Measurements from ENCODE around the gene ANP32B. TPM values are rescaled to one million over a fixed set of nuclear protein-coding genes. Genes with fewer than 3 reads are reported as not detected.

ANP32B gene
- total and polyA plus RNA-seq, 2 experiments from 2014 or later: 15.4 to 64.3 TPM

DNA sequence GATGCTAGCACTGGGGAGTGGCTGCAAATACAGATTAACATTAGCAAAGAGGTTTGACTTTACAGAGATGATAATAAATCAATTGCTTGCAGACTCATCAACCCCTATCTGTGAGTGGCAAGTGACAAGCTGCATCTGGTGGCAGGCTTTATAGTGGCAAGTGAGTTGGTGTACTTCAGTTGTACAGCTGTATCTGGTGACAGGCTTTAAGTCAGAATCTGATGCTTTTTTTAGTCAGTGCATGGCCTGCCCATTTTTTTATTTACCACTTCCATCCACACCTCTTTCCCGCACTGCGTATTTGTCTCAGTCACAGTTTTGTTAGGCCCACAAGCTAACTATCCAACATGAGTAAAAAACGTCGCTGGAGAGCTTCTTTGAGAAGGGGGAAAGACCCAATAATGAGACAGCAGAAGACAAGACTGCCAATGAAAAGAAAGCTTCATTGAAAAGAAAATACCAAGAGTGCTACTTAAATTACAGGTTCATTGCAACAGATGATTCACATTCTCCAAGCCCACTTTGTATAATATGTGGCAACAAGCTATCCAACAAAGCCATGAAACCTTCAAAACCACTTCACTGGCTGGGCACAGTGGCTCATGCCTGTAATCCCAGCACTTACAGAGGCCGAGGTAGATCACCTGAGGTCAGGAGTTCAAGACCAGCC lies 23.1 kb downstream of the ANP32B start:
- H3K9me2 ChIP-seq (replicated peaks; ENCODE audit: insufficient read depth): no peaks in the 10 kb centered on the region
- H3K27ac ChIP-seq: no peak overlapping the region
- H3K4me3 ChIP-seq: no peak overlapping the region
- no peaks in the 10 kb centered on the region for H3K4me1 ChIP-seq (ENCODE audit: insufficient read depth)
- no peaks in the 10 kb centered on the region for H3K9me3 ChIP-seq (ENCODE audit: low read depth)
- H2AFZ ChIP-seq: no peak overlapping the region
- peaks cover 34% of the 10 kb centered on the region for H3K79me2 ChIP-seq
- no peak for DNase-seq (ENCODE audit: low spot score)
- TF ChIP-seq, protein P1, sequence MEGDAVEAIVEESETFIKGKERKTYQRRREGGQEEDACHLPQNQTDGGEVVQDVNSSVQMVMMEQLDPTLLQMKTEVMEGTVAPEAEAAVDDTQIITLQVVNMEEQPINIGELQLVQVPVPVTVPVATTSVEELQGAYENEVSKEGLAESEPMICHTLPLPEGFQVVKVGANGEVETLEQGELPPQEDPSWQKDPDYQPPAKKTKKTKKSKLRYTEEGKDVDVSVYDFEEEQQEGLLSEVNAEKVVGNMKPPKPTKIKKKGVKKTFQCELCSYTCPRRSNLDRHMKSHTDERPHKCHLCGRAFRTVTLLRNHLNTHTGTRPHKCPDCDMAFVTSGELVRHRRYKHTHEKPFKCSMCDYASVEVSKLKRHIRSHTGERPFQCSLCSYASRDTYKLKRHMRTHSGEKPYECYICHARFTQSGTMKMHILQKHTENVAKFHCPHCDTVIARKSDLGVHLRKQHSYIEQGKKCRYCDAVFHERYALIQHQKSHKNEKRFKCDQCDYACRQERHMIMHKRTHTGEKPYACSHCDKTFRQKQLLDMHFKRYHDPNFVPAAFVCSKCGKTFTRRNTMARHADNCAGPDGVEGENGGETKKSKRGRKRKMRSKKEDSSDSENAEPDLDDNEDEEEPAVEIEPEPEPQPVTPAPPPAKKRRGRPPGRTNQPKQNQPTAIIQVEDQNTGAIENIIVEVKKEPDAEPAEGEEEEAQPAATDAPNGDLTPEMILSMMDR (IDR thresholded peaks at IDR 0.05; ENCODE audit: poor library complexity): no peak
- TF ChIP-seq EZH2 (IDR thresholded peaks at IDR 0.05; ENCODE audit: borderline replicate concordance) (no peak), EZH2phosphoT487 (IDR thresholded peaks at IDR 0.05; ENCODE audit: low read depth, severe bottlenecking, unreplicated experiment) (no peak)
- 96% methylated on average over 5 of the region's 5 CpGs for WGBS (ENCODE audit: low lambda C conversion rate, missing lambda C conversion rate)
- H3K4me2 ChIP-seq: no peak overlapping the region
- H4K20me1 ChIP-seq (ENCODE audit: insufficient read depth, poor library complexity, severe bottlenecking): peaks cover 4% of the 10 kb centered on the region
- H3K27me3 ChIP-seq: no peaks in the 10 kb centered on the region
- H3K36me3 ChIP-seq (replicated peaks; ENCODE audit: insufficient read depth, low read depth): no peaks in the 10 kb centered on the region

DNA sequence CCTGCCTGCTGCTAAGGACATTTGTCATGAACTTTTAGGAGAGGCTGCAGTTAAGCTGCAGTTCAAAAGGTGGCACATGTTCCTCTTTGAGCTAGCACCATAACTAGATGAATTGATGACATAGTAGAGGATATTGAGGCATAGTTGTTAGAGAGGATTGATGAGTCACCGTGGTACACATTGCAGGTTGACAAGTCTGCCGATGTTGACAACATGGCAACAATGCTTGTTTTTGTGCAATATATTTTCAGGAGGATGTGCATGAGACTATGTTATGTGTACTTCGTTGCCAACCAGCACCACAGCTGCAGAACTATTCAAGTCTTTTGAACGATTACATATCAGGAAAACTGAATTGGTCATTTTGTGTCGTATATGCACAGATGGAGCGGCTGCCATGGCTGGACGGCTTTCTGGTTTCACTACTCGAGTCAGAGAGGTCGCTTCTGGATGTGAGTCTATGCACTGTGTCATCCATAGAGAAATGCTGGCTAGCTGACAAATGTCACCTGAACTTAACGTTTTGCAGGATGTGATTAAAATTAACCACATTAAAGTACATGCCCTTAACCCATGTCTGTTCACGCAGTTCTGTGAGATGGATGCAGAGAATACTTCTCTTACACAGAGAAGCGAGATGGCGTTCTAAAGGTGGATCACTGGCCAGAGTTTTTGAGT lies 24.2 kb downstream of the ANP32B start:
- WGBS (ENCODE audit: low lambda C conversion rate, missing lambda C conversion rate): 91% methylated on average over 13 of the region's 13 CpGs
- Histone ChIP-seq H4K20me1 (ENCODE audit: insufficient read depth, poor library complexity, severe bottlenecking) (peaks cover 4% of the 10 kb centered on the region), H3K4me1 (ENCODE audit: insufficient read depth) (no peaks in the 10 kb centered on the region), H3K4me2 (no peak overlapping the region), H3K27ac (no peak overlapping the region), H3K9me2 (replicated peaks; ENCODE audit: insufficient read depth) (no peaks in the 10 kb centered on the region), H3K4me3 (no peak overlapping the region), H3K79me2 (peaks cover 24% of the 10 kb centered on the region), H3K36me3 (replicated peaks; ENCODE audit: insufficient read depth, low read depth) (no peaks in the 10 kb centered on the region), H3K27me3 (no peaks in the 10 kb centered on the region), H3K9me3 (ENCODE audit: low read depth) (no peaks in the 10 kb centered on the region), H2AFZ (no peak overlapping the region)
- TF ChIP-seq EZH2 (IDR thresholded peaks at IDR 0.05; ENCODE audit: borderline replicate concordance) (no peak), EZH2phosphoT487 (IDR thresholded peaks at IDR 0.05; ENCODE audit: low read depth, severe bottlenecking, unreplicated experiment) (no peak)
- TF ChIP-seq, protein P1 (IDR thresholded peaks at IDR 0.05; ENCODE audit: poor library complexity): no peak
- DNase-seq (ENCODE audit: low spot score): no peak

DNA sequence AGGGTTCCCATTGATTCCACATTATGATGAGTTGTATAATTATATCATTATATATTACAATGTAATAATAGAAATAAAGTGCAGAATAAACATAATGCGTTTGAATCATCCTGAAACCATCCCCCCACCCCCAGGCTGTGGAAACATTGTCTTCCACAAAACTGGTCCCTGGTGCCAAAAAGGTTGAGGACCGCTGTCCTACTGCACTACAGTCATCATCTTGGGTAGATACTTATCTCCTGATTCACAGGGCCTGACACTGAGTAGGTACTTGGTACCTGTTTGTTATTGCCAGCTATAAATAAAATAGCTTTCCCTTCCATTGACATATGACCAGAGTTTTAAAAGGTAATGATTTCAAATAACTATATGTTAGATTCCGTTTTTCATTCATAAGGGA lies 25.6 kb downstream of the ANP32B start:
- Histone ChIP-seq H3K9me2 (replicated peaks; ENCODE audit: insufficient read depth) (no peaks in the 10 kb centered on the region), H3K9me3 (ENCODE audit: low read depth) (no peaks in the 10 kb centered on the region), H3K36me3 (replicated peaks; ENCODE audit: insufficient read depth, low read depth) (no peaks in the 10 kb centered on the region), H4K20me1 (ENCODE audit: insufficient read depth, poor library complexity, severe bottlenecking) (no peaks in the 10 kb centered on the region), H3K79me2 (peaks cover 11% of the 10 kb centered on the region), H3K4me2 (no peak overlapping the region), H3K27me3 (no peaks in the 10 kb centered on the region), H3K4me3 (no peak overlapping the region), H3K4me1 (ENCODE audit: insufficient read depth) (no peaks in the 10 kb centered on the region), H2AFZ (no peak overlapping the region), H3K27ac (no peak overlapping the region)
- 98% methylated on average over 3 of the region's 3 CpGs for whole genome bisulfite sequencing (ENCODE audit: low lambda C conversion rate, missing lambda C conversion rate)
- TF ChIP-seq EZH2 (IDR thresholded peaks at IDR 0.05; ENCODE audit: borderline replicate concordance): no peak
- no peak for DNase-seq (ENCODE audit: low spot score)

DNA sequence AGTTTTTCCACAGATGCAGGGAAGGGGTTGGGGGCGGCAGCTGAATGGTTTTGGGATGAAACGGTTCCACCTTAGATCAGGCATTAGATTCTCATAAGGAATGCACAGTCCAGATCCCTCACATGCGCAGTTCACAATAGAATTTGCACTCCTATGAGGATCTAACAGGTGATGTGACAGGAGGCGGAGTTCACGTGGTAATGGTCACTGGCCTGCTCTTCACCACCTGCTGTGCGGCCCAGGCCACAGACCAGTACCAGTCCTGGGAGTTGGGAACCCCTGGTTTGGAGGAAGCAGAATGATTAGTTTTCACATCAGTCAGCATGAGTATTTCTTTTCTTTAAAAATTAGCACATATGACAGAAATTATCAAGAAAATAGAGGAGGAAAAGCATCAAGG lies 26.3 kb downstream of the ANP32B start:
- DNase-seq (ENCODE audit: low spot score): no peak
- no peak overlapping the region for H2AFZ ChIP-seq
- H3K4me1 ChIP-seq (ENCODE audit: insufficient read depth): no peaks in the 10 kb centered on the region
- no peaks in the 10 kb centered on the region for H4K20me1 ChIP-seq (ENCODE audit: insufficient read depth, poor library complexity, severe bottlenecking)
- no peaks in the 10 kb centered on the region for H3K9me3 ChIP-seq (ENCODE audit: low read depth)
- H3K36me3 ChIP-seq (replicated peaks; ENCODE audit: insufficient read depth, low read depth): no peaks in the 10 kb centered on the region
- TF ChIP-seq EZH2 (IDR thresholded peaks at IDR 0.05; ENCODE audit: borderline replicate concordance): no peak
- TF ChIP-seq, protein P1 (IDR thresholded peaks at IDR 0.05; ENCODE audit: poor library complexity): no peak
- no peak for TF ChIP-seq EZH2phosphoT487 (IDR thresholded peaks at IDR 0.05; ENCODE audit: low read depth, severe bottlenecking, unreplicated experiment)
- no peaks in the 10 kb centered on the region for H3K9me2 ChIP-seq (replicated peaks; ENCODE audit: insufficient read depth)
- H3K27me3 ChIP-seq: no peaks in the 10 kb centered on the region
- H3K27ac ChIP-seq: no peak overlapping the region
- H3K79me2 ChIP-seq: peaks cover 4% of the 10 kb centered on the region
- no peak overlapping the region for H3K4me3 ChIP-seq
- H3K4me2 ChIP-seq: no peak overlapping the region
- WGBS (ENCODE audit: low lambda C conversion rate, missing lambda C conversion rate): 97% methylated on average over 6 of the region's 6 CpGs

Data from hepatocyte (in vitro differentiated cells).